ENCODE measurements around the gene BTNL3. TPM values are rescaled to one million over a fixed set of nuclear protein-coding genes. Genes with fewer than 3 reads are reported as not detected.

Gene BTNL3
- total and polyA plus RNA-seq, 4 donors: 0.08 to 0.19 TPM; not detected in 2

- 80% methylated on average over 2 of the region's 2 CpGs for WGBS
- Histone ChIP-seq H3K4me3 (ENCODE audit: low read depth in 1 of 3, low read length in 3 of 3) (no peak overlapping the region), H3K9me3 (ENCODE audit: control insufficient read depth in 4 of 4, low read length in 3 of 4) (peaks cover 0 to 4% (median 0%) of the 10 kb centered on the region in 4 donors), H3K9ac (ENCODE audit: low read depth in 1 of 2, low read length in 2 of 2) (no peak overlapping the region), H3K27ac (ENCODE audit: low read depth in 1 of 2, low read length in 2 of 2) (no peak overlapping the region), H3K4me1 (ENCODE audit: control insufficient read depth in 4 of 4, insufficient read depth in 4 of 4, low read length in 3 of 4) (no peaks in the 10 kb centered on the region), H3K27me3 (ENCODE audit: control insufficient read depth in 4 of 4, insufficient read depth in 4 of 4, low read length in 3 of 4) (peaks cover 0 to 3% (median 0%) of the 10 kb centered on the region in 4 donors), H3K36me3 (ENCODE audit: control insufficient read depth in 4 of 4, insufficient read depth in 3 of 4, low read depth in 1 of 4, low read length in 3 of 4) (no peaks in the 10 kb centered on the region)
- DNase-seq (ENCODE audit: low spot score): no peak
- TF ChIP-seq, protein P1, sequence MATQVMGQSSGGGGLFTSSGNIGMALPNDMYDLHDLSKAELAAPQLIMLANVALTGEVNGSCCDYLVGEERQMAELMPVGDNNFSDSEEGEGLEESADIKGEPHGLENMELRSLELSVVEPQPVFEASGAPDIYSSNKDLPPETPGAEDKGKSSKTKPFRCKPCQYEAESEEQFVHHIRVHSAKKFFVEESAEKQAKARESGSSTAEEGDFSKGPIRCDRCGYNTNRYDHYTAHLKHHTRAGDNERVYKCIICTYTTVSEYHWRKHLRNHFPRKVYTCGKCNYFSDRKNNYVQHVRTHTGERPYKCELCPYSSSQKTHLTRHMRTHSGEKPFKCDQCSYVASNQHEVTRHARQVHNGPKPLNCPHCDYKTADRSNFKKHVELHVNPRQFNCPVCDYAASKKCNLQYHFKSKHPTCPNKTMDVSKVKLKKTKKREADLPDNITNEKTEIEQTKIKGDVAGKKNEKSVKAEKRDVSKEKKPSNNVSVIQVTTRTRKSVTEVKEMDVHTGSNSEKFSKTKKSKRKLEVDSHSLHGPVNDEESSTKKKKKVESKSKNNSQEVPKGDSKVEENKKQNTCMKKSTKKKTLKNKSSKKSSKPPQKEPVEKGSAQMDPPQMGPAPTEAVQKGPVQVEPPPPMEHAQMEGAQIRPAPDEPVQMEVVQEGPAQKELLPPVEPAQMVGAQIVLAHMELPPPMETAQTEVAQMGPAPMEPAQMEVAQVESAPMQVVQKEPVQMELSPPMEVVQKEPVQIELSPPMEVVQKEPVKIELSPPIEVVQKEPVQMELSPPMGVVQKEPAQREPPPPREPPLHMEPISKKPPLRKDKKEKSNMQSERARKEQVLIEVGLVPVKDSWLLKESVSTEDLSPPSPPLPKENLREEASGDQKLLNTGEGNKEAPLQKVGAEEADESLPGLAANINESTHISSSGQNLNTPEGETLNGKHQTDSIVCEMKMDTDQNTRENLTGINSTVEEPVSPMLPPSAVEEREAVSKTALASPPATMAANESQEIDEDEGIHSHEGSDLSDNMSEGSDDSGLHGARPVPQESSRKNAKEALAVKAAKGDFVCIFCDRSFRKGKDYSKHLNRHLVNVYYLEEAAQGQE (IDR thresholded peaks at IDR 0.05): no peak
- TF ChIP-seq HNF4G (IDR thresholded peaks at IDR 0.05): no peak
- no peak for TF ChIP-seq EGR1 (IDR thresholded peaks at IDR 0.05; ENCODE audit: low read depth in 2 of 2)
- no peak for TF ChIP-seq SP1 (IDR thresholded peaks at IDR 0.05)
- no peak for TF ChIP-seq TAF1 (conservative IDR thresholded peaks at IDR 0.05)
- no peak for TF ChIP-seq RXRA (IDR thresholded peaks at IDR 0.05)
- no peak for TF ChIP-seq NR2F2 (IDR thresholded peaks at IDR 0.05)
- TF ChIP-seq YY1 (IDR thresholded peaks at IDR 0.05): no peak
- no peak for TF ChIP-seq FOXA2 (IDR thresholded peaks at IDR 0.05)
- TF ChIP-seq JUND (IDR thresholded peaks at IDR 0.05): no peak
- no peak for TF ChIP-seq GABPA (IDR thresholded peaks at IDR 0.05 in 1 of 2, conservative IDR thresholded peaks at IDR 0.05 in 1 of 2)
- TF ChIP-seq, protein P2, sequence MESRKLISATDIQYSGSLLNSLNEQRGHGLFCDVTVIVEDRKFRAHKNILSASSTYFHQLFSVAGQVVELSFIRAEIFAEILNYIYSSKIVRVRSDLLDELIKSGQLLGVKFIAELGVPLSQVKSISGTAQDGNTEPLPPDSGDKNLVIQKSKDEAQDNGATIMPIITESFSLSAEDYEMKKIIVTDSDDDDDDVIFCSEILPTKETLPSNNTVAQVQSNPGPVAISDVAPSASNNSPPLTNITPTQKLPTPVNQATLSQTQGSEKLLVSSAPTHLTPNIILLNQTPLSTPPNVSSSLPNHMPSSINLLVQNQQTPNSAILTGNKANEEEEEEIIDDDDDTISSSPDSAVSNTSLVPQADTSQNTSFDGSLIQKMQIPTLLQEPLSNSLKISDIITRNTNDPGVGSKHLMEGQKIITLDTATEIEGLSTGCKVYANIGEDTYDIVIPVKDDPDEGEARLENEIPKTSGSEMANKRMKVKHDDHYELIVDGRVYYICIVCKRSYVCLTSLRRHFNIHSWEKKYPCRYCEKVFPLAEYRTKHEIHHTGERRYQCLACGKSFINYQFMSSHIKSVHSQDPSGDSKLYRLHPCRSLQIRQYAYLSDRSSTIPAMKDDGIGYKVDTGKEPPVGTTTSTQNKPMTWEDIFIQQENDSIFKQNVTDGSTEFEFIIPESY (IDR thresholded peaks at IDR 0.05): no peak
- TF ChIP-seq CTCF (IDR thresholded peaks at IDR 0.05; ENCODE audit: low read depth, low read length, missing input control): no peak
- TF ChIP-seq RAD21 (IDR thresholded peaks at IDR 0.05): no peak
- TF ChIP-seq HNF4A (conservative IDR thresholded peaks at IDR 0.05): no peak
Measured at GRCh38 chr5:180975338-180975737, 13.3 kb upstream of the BTNL3 start.

DNA sequence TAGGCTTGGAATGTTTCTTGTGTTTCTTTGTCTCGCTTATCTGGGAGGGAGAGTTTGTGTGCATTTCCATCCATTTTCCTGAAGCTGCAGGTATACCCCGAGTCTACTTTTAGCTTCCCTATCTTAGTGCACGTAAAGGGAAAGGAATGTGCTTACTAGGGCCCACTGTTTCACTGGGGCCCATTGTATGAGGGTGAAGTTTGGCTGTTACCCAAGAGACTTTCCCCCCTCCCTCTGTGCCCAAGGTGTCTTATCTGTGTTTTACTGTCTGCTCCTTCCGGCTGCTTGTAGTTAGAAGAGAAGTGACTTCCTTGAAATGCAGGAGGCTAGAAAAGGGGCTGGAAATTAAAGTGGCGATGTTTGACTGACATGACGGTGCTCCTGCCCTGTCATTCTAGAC, 12.1 kb upstream of the BTNL3 start:
- Histone ChIP-seq H3K36me3 (ENCODE audit: control insufficient read depth in 4 of 4, insufficient read depth in 3 of 4, low read depth in 1 of 4, low read length in 3 of 4) (no peaks in the 10 kb centered on the region), H3K4me1 (ENCODE audit: control insufficient read depth in 4 of 4, insufficient read depth in 4 of 4, low read length in 3 of 4) (no peaks in the 10 kb centered on the region), H3K27ac (ENCODE audit: low read depth in 1 of 2, low read length in 2 of 2) (no peak overlapping the region), H3K4me3 (ENCODE audit: low read depth in 1 of 3, low read length in 3 of 3) (no peak overlapping the region), H3K9me3 (ENCODE audit: control insufficient read depth in 4 of 4, low read length in 3 of 4) (peaks cover 0 to 4% (median 0%) of the 10 kb centered on the region in 4 donors), H3K9ac (ENCODE audit: low read depth in 1 of 2, low read length in 2 of 2) (no peak overlapping the region), H3K27me3 (ENCODE audit: control insufficient read depth in 4 of 4, insufficient read depth in 4 of 4, low read length in 3 of 4) (no peaks in the 10 kb centered on the region)
- 76% methylated on average over 6 of the region's 6 CpGs for WGBS
- DNase-seq (ENCODE audit: low spot score): no peak
- TF ChIP-seq NR2F2 (IDR thresholded peaks at IDR 0.05) (no peak), YY1 (IDR thresholded peaks at IDR 0.05) (no peak), ATF3 (IDR thresholded peaks at IDR 0.05) (no peak), JUND (IDR thresholded peaks at IDR 0.05) (no peak), RXRA (IDR thresholded peaks at IDR 0.05) (no peak), HNF4A (conservative IDR thresholded peaks at IDR 0.05) (no peak), SP1 (IDR thresholded peaks at IDR 0.05) (no peak), CTCF (IDR thresholded peaks at IDR 0.05; ENCODE audit: low read depth, low read length, missing input control) (no peak), EGR1 (IDR thresholded peaks at IDR 0.05; ENCODE audit: low read depth in 2 of 2) (no peak), HNF4G (IDR thresholded peaks at IDR 0.05) (no peak), FOXA2 (IDR thresholded peaks at IDR 0.05) (no peak)
- TF ChIP-seq, protein P3, sequence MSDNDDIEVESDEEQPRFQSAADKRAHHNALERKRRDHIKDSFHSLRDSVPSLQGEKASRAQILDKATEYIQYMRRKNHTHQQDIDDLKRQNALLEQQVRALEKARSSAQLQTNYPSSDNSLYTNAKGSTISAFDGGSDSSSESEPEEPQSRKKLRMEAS (IDR thresholded peaks at IDR 0.05): no peak
- TF ChIP-seq, protein P2 (IDR thresholded peaks at IDR 0.05): no peak
